Measurements from ENCODE around the gene ATN1.

Gene ATN1

DNA sequence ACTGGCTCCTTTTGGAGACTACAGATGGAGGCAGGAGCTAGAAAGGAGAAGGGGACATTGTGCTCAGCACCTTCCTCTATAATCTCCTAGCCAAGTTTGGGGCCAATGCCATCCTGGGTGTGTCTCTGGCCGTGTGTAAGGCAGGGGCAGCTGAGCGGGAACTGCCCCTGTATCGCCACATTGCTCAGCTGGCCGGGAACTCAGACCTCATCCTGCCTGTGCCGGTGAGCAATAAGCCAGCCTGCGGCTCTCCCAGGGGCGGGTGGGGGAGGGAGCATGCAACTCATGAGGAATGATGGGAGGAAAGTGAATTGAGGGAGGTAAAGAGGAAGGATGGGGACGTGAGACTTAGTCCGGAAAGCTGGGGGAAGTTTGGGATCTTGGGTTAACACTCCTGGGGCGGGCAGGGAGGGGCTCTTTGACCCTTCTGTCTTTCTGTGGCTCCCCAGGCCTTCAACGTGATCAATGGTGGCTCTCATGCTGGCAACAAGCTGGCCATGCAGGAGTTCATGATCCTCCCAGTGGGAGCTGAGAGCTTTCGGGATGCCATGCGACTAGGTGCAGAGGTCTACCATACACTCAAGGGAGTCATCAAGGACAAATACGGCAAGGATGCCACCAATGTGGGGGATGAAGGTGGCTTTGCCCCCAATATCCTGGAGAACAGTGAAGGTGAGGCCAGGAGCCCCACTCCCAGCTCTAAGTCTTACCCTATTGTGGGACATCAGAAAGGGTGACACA lies 10.1 kb upstream of the ATN1 start:
- Histone ChIP-seq H3K4me3 (ENCODE audit: low read length) (no peak overlapping the region), H3F3A (ENCODE audit: control insufficient read depth, insufficient read depth) (no peaks in the 10 kb centered on the region; the same call in 1 of the 2 replicates), H3K9me2 (replicated peaks; ENCODE audit: control insufficient read depth, low read length) (no peaks in the 10 kb centered on the region), H4K20me1 (ENCODE audit: control insufficient read depth, insufficient read depth, low read depth, low read length) (no peaks in the 10 kb centered on the region), H3K27ac (ENCODE audit: low read depth, low read length) (no peak overlapping the region), H3K9me3 (ENCODE audit: control insufficient read depth, insufficient read depth, low read length) (no peaks in the 10 kb centered on the region), H3K27me3 (ENCODE audit: control insufficient read depth, low read length) (peaks cover 61% of the 10 kb centered on the region), H3K4me1 (ENCODE audit: control insufficient read depth, low read length) (peaks cover 32% of the 10 kb centered on the region), H3K4me2 (ENCODE audit: low read length) (no peak overlapping the region), H3K36me3 (ENCODE audit: control insufficient read depth, low read length) (no peaks in the 10 kb centered on the region), H3K79me2 (ENCODE audit: control insufficient read depth, low read length) (no peaks in the 10 kb centered on the region)
- no peak for TF ChIP-seq EZH2phosphoT487 (IDR thresholded peaks at IDR 0.05; ENCODE audit: borderline replicate concordance, low read length)
- TF ChIP-seq, protein P1, sequence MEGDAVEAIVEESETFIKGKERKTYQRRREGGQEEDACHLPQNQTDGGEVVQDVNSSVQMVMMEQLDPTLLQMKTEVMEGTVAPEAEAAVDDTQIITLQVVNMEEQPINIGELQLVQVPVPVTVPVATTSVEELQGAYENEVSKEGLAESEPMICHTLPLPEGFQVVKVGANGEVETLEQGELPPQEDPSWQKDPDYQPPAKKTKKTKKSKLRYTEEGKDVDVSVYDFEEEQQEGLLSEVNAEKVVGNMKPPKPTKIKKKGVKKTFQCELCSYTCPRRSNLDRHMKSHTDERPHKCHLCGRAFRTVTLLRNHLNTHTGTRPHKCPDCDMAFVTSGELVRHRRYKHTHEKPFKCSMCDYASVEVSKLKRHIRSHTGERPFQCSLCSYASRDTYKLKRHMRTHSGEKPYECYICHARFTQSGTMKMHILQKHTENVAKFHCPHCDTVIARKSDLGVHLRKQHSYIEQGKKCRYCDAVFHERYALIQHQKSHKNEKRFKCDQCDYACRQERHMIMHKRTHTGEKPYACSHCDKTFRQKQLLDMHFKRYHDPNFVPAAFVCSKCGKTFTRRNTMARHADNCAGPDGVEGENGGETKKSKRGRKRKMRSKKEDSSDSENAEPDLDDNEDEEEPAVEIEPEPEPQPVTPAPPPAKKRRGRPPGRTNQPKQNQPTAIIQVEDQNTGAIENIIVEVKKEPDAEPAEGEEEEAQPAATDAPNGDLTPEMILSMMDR (IDR thresholded peaks at IDR 0.05; ENCODE audit: low read depth, low read length, poor library complexity, severe bottlenecking), result no peak

DNA sequence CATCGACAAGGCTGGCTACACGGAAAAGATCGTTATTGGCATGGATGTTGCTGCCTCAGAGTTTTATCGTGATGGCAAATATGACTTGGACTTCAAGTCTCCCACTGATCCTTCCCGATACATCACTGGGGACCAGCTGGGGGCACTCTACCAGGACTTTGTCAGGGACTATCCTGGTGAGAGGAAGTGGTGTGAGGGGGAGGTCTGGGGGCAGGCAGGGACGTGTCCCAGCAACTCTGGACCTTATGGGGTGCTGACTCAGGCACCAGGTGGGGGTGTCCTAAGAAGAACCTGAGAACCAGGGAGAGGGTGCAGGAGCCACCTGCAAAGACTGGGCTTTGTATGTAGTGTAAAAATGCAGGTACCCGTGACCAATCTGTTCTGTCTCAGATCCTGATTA lies 8.2 kb upstream of the ATN1 start:
- Histone ChIP-seq H3K9me3 (ENCODE audit: control insufficient read depth, insufficient read depth, low read length) (no peaks in the 10 kb centered on the region), H3K4me2 (ENCODE audit: low read length) (no peak overlapping the region), H3K79me2 (ENCODE audit: control insufficient read depth, low read length) (no peaks in the 10 kb centered on the region), H3K9me2 (replicated peaks; ENCODE audit: control insufficient read depth, low read length) (no peaks in the 10 kb centered on the region), H4K20me1 (ENCODE audit: control insufficient read depth, insufficient read depth, low read depth, low read length) (no peaks in the 10 kb centered on the region), H3F3A (ENCODE audit: control insufficient read depth, insufficient read depth) (no peaks in the 10 kb centered on the region; the same call in 1 of the 2 replicates), H3K4me3 (ENCODE audit: low read length) (no peak overlapping the region), H3K27ac (ENCODE audit: low read depth, low read length) (no peak overlapping the region), H3K4me1 (ENCODE audit: control insufficient read depth, low read length) (peaks cover 42% of the 10 kb centered on the region), H3K27me3 (ENCODE audit: control insufficient read depth, low read length) (peaks cover 46% of the 10 kb centered on the region), H3K36me3 (ENCODE audit: control insufficient read depth, low read length) (no peaks in the 10 kb centered on the region)
- TF ChIP-seq, protein P1 (IDR thresholded peaks at IDR 0.05; ENCODE audit: low read depth, low read length, poor library complexity, severe bottlenecking), result no peak
- no peak for TF ChIP-seq EZH2phosphoT487 (IDR thresholded peaks at IDR 0.05; ENCODE audit: borderline replicate concordance, low read length)

DNA sequence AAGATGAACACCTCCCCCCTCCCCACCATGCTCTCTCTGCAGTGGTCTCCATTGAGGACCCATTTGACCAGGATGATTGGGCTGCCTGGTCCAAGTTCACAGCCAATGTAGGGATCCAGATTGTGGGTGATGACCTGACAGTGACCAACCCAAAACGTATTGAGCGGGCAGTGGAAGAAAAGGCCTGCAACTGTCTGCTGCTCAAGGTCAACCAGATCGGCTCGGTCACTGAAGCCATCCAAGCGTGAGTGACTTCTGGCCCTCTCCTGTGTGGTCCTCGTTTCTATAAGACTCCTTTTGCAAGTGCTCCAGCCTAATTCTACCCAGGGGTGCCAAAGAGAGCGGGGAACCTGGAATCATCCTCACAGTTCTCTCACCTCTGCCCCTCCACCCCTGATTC lies 6.2 kb upstream of the ATN1 start:
- H3K4me2 ChIP-seq (ENCODE audit: low read length), result peak overlapping the region; percentile 65
- H3K27me3 ChIP-seq (ENCODE audit: control insufficient read depth, low read length), result peaks cover 44% of the 10 kb centered on the region
- H3K9me2 ChIP-seq (replicated peaks; ENCODE audit: control insufficient read depth, low read length), result no peaks in the 10 kb centered on the region
- H4K20me1 ChIP-seq (ENCODE audit: control insufficient read depth, insufficient read depth, low read depth, low read length), result no peaks in the 10 kb centered on the region
- no peaks in the 10 kb centered on the region for H3K9me3 ChIP-seq (ENCODE audit: control insufficient read depth, insufficient read depth, low read length)
- H3K79me2 ChIP-seq (ENCODE audit: control insufficient read depth, low read length), result no peaks in the 10 kb centered on the region
- no peak overlapping the region for H3K27ac ChIP-seq (ENCODE audit: low read depth, low read length)
- H3F3A ChIP-seq (ENCODE audit: control insufficient read depth, insufficient read depth), result no peaks in the 10 kb centered on the region; the same call in 1 of the 2 replicates
- H3K36me3 ChIP-seq (ENCODE audit: control insufficient read depth, low read length), result no peaks in the 10 kb centered on the region
- TF ChIP-seq EZH2phosphoT487 (IDR thresholded peaks at IDR 0.05; ENCODE audit: borderline replicate concordance, low read length), result no peak
- TF ChIP-seq, protein P1 (IDR thresholded peaks at IDR 0.05; ENCODE audit: low read depth, low read length, poor library complexity, severe bottlenecking), result no peak
- peaks cover 38% of the 10 kb centered on the region for H3K4me1 ChIP-seq (ENCODE audit: control insufficient read depth, low read length)
- 0 out of 2 replicates have a peak overlapping the region, but pooled peaks have one; percentile 2 for H3K4me3 ChIP-seq (ENCODE audit: low read length)

All from DOHH2 (cell line).